ENCODE data around the gene BEND3. TPM values are rescaled to one million over a fixed set of nuclear protein-coding genes. Genes with fewer than 3 reads are reported as not detected.
"Not testable (repeated sequence)": the region's sequence is repeated elsewhere in the genome, so short reads cannot be mapped to it uniquely, and the experiment has no call there.

BEND3 gene
- total and polyA plus RNA-seq, 8 donors = 0.58 to 10.4 (median 2.5) TPM

DNA sequence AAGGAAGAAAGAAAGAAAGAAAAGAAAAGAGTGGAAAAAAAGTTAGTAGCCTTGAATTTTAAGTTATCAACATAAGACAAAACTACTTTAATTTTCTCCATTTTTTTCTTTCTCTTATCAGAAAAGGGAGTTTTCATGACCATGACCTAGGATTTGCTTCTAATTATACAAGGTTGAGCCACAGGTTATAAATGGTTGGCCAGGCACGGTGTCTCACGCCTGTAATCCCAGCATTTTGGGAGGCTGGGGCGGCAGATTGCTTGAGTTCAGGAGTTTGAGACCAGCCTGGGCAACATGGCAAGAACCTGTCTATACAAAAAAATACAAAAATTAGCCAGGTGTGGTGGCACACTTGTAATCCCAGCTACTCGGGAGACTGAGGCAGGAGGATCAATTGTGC, 95.1 kb downstream of the BEND3 start:
- Histone ChIP-seq H3K27ac (peak overlapping the region in 1 of 5 donors; percentile 48), H3K4me3 (no peak overlapping the region), H3K27me3 (no peaks in the 10 kb centered on the region), H3K36me3 (no peaks in the 10 kb centered on the region), H3K9me3 (no peaks in the 10 kb centered on the region), H3K4me1 (peaks cover 0 to 23% (median 2%) of the 10 kb centered on the region in 4 donors)
- intact Hi-C loops (cut with DNase I; ENCODE audit: low total_unique reads) = no loop called here
- no peak for DNase-seq
- 42 to 49% (median 47%) methylated on average over 4 of the region's 4 CpGs for whole genome bisulfite sequencing, 5 donors
- TF ChIP-seq POLR2AphosphoS5 (IDR thresholded peaks at IDR 0.05) (no peak), POLR2A (IDR thresholded peaks at IDR 0.05) (no peak), EP300 (IDR thresholded peaks at IDR 0.05) (no peak)
- TF ChIP-seq, protein P1, sequence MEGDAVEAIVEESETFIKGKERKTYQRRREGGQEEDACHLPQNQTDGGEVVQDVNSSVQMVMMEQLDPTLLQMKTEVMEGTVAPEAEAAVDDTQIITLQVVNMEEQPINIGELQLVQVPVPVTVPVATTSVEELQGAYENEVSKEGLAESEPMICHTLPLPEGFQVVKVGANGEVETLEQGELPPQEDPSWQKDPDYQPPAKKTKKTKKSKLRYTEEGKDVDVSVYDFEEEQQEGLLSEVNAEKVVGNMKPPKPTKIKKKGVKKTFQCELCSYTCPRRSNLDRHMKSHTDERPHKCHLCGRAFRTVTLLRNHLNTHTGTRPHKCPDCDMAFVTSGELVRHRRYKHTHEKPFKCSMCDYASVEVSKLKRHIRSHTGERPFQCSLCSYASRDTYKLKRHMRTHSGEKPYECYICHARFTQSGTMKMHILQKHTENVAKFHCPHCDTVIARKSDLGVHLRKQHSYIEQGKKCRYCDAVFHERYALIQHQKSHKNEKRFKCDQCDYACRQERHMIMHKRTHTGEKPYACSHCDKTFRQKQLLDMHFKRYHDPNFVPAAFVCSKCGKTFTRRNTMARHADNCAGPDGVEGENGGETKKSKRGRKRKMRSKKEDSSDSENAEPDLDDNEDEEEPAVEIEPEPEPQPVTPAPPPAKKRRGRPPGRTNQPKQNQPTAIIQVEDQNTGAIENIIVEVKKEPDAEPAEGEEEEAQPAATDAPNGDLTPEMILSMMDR (IDR thresholded peaks at IDR 0.05) = no peak

DNA sequence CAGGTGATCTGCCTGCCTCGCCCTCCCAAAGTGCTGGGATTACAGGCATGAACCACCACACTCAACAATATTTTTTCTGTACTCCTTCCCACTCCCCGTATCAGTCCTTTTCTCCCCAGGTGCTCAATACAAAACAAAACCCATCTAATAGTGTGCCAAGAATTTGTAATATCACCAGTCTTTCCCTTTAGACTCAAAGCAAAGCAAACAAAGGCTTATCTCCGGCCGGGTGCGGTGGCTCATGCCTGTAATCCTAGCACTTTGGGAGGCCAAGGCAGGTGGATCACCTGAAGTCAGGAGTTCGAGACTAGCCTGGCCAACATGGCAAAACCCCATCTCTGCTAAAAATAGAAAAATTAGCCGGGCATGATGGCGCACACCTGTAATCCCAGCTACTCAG, 95.7 kb downstream of the BEND3 start:
- peak in 1 of 2 donors; percentile 57 for DNase-seq
- 26 to 61% (median 39%) methylated on average over 8 of the region's 8 CpGs for WGBS, 5 donors
- H3K36me3 ChIP-seq; intact Hi-C loops (cut with DNase I; ENCODE audit: low total_unique reads); H3K9me3 ChIP-seq; H3K27ac ChIP-seq; H3K4me3 ChIP-seq; H3K27me3 ChIP-seq: not testable (repeated sequence)
- peaks cover 0 to 23% (median 2%) of the 10 kb centered on the region in 4 donors for H3K4me1 ChIP-seq

GRCh38 chr6:107019047-107019446, 96.3 kb downstream of the BEND3 start:
- H3K9me3 ChIP-seq = no peaks in the 10 kb centered on the region
- no peak overlapping the region for H3K4me3 ChIP-seq
- DNase-seq = no peak
- TF ChIP-seq POLR2AphosphoS5 (IDR thresholded peaks at IDR 0.05) = no peak
- TF ChIP-seq EP300 (IDR thresholded peaks at IDR 0.05) = no peak
- TF ChIP-seq POLR2A (IDR thresholded peaks at IDR 0.05) = no peak
- H3K36me3 ChIP-seq = no peaks in the 10 kb centered on the region
- H3K27me3 ChIP-seq = no peaks in the 10 kb centered on the region
- WGBS, 5 donors = 80 to 96% (median 92%) methylated on average over 5 of the region's 5 CpGs
- intact Hi-C loops (cut with DNase I; ENCODE audit: low total_unique reads) = no loop called here
- H3K4me1 ChIP-seq = peaks cover 0 to 23% (median 2%) of the 10 kb centered on the region in 4 donors
- H3K27ac ChIP-seq = no peak overlapping the region

Small RNA genes within 50 kb of the gene (small RNA-seq; reads per million reads assigned to genes)
- gene RNU6-1299P = 0 reads per million in 4 donors

Other genes starting within 250 kb of the BEND3 start
- 100 to 1,000 TPM; 132 to 854 (median 472) TPM for gene CD24, start 140.8 kb downstream of the BEND3 start, total RNA-seq
- gene CD24, start 140.8 kb downstream of the BEND3 start, polyA plus RNA-seq = 100 to 1,000 TPM; 267 to 539 (median 453) TPM
- 10 to 100 TPM in 4 of 5 donors, 1 to 10 TPM in 1; 6.4 to 85.2 (median 22.0) TPM for gene MTRES1, start 87.3 kb downstream of the BEND3 start, total RNA-seq
- gene MTRES1, start 87.3 kb downstream of the BEND3 start, polyA plus RNA-seq = 10 to 100 TPM; 18.2 to 33.7 (median 29.4) TPM

All from stomach (tissue), 9 donors.